Measurements from ENCODE around the gene NEK5.
A peak's percentile ranks its signal among the peaks of the same experiment; 100 is the strongest.
"Not testable (repeated sequence)": the region's sequence is repeated elsewhere in the genome, so short reads cannot be mapped to it uniquely, and the experiment has no call there.

NEK5 gene

GRCh38 chr13:52136763-52137162 lies 7.9 kb upstream of the NEK5 start:
- DNase-seq: no peak

- DNase-seq: no peak
Observed at GRCh38 chr13:52130641-52131040, 1.8 kb upstream of the NEK5 start.

DNA sequence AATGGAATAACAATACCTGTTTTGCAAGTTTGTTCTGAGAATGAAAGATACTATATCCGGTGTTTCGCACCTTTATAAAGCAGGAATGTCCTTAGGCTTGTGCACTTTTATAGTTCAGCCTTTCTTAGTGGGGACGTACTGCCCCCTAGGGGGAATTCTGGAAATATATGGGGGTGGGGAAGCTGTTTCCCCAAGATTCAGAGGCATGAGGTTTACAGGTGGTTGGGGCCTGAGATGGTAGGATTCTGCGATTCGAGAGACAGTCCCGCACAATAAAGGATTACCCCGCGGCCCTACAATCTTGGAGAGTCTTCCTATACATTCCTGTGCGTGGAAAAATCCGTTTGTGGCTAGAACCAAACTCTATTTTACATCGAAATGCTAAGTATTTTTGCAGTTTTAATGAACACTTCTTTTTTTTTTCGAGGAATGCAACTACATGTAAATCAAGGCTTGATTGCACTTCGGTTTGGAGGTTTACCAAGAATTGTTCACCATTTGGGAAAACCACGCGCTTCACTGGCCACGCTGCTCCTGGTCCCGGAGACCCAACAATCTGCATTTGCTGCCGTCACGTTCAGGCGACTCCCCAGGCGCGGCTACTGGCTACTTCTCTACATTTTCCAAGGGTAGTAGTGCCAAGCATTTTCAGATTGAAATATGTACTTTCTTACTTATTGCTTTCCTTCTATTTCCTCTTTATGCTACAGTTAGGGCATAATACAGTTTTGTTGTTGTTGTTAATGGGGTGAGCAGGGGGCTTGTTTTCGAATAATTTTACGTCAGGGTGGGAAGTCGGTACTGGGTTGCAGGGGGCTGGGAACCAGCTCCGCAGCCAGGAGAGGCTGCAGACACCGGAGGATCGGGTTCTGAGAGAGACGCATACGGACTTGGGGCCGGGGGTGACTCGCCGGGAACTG lies 830 bp downstream of the NEK5 start:
- peak; percentile 67 to 71 (median 70) for DNase-seq

DNA sequence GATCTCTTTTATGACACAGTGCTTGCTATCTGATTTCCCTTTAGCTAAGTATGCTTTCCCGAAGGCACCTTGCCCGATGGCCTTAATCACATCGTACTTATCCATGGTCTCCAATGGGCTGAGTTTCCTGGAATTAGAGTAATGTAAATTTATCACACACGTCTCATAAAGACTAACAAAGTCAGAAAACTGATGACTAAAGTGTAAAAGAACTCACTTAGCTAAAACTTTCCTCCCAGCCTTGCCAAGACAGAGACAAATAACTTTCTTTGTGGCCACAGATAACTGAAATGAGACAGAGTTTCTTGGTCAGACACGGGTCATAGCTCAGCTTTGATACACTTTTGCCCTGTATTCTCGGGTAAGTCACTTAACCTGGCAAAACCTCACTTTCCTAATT lies 1.5 kb downstream of the NEK5 start:
- DNase-seq: no peak

GRCh38 chr13:52125547-52125946 lies 3.3 kb downstream of the NEK5 start:
- DNase-seq: no peak

DNA sequence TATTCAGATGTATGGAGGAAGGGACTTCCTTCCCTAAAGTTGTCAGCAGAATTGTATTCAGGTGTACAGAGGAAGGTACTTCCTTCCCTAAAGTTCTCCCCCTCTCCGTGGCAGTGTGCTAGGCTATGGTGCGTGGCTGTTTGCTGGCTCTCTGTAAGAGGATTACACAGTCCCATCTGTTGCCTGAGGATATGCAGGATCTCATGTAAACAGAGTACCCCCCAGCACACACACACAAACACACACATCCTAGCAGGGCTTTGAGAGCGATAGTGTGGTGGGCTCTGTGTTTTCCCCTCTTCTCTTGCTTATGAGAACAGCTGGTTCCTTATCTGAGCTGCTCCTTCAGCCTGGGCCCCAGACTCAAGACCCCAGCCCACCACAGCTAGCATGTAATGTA lies 10.3 kb downstream of the NEK5 start:
- DNase-seq: no peak

DNA sequence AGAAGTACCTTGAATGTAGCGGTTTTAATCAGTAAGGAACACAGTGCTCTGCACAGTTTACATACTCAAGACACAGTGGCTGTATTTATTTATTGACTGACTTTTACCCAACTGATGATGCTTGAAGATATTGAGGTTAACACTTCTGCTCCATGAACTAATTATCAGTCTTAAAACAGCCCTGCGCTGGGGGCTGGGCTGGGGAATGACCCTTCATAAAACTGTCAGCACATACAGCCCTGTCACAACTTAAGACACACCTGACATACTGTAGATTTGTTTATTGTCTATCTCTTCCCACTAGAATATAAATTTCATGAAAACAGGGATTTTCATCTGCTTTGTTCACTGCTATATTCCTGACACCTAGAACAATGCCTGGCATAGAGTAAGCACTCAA lies 10.8 kb downstream of the NEK5 start:
- no peak for DNase-seq

GRCh38 chr13:52112591-52112990 lies 16.3 kb downstream of the NEK5 start:
- no peak for DNase-seq

DNA sequence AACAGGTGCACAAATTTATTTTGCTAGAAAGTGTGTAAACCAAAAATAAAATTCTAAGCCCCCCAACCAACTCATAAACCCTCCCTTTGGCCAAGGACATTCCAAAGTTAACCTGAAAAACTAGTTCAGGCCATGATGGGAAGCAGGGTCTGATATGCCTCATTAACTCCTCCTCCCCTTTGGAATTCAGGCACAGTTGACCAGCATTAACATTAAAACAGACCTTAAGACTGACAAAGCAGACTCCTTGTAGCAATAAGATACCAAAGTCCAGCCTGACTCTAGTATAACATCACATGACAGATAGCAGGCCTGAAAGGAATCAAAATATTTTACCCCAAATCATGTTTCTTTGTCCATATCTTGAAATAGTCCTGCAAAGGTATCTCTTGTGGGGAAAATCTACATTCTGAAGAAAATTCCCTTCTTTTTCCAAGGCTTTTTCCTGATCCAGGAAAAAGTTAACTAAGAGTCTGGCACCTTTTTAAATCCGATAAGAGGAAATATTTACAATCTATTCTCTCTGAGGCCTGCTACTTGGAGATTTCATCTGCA lies 19.7 kb downstream of the NEK5 start:
- DNase-seq: no peak

DNA sequence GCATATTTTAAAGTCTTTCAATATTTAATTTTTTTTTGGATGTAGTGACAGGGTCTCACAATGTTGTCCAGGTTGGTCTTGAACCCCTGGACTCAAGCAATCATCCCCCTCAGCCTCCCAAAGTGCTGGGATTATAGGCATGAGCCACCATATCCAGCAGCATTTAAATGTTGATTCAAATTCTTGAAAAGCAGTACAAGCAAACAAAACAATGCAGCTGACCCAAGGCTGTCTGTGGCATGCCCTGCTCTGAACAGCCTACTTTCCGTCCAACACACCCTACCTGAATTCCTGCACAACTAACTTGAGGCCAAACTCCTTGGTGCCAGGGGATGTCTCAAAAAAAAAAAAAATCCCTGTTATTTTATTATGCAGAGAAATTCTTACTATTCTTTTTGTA lies 23.0 kb downstream of the NEK5 start:
- DNase-seq: no peak

GRCh38 chr13:52104624-52105023 lies 24.2 kb downstream of the NEK5 start:
- peak in 2 of 3 donors; percentile 2 to 9 for DNase-seq

DNA sequence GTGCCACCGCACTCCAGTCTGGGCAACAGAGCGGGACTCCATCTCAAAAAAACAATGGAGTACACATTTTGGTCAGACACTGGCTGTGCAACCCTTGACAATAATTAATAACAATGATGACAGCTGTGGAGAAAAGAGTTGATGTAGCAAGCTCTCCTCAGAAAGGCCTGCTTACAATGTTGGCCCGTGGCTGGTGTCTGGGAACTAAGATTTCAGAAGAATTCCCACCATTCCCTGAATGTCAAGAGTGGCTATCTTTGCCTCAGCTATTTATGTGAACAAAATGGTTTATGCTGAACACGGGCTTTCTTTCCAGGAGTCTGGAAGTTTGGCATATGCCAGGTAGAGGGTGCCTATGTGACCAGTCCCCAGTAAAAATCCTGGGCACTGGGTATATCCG lies 25.5 kb downstream of the NEK5 start:
- DNase-seq: no peak

- not testable (repeated sequence) for DNase-seq
Observed at GRCh38 chr13:52102423-52102822, 26.4 kb downstream of the NEK5 start.

DNA sequence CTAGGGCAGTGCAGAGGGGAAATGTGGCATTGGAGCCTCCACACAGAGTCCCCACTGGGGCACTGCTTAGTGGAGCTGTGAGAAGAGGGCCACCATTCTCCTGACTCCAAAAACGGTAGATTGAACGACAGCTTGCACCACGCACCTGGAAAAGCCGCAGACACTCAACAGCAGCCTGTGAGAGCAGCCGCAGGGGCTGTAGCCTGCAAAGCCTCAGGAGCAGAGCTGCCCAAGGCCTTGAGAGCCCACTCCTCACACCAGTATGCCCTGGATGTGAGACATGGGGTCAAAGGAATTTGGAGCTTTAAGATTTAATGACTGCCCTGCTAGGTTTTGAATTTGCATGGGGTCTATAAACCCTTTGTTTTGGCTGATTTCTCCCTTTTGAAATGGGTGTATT lies 31.7 kb downstream of the NEK5 start:
- DNase-seq: no peak

GRCh38 chr13:52096748-52097147 lies 32.1 kb downstream of the NEK5 start:
- DNase-seq: no peak

DNA sequence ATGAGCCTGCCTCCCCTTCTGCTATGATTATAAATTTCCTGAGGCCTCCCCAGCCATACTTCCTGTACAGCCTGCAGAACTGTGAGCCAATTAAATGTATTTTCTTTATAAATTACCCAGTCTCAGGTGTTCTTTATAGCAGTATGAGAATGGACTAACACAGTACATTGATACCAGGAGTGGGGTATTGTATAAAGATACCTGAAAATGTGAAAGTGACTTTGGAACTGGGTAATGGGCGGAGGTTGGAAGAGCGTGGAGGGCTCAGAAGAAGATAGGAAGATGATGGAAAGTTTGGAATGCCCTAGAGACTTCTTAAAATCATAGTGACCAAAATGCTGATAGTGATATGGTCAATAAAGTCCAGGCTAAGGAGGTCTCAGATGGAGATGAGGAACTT lies 32.8 kb downstream of the NEK5 start:
- DNase-seq: no peak

- DNase-seq: no peak
Observed at GRCh38 chr13:52092087-52092486, 36.8 kb downstream of the NEK5 start.

- no peak for DNase-seq
Observed at GRCh38 chr13:52091473-52091872, 37.4 kb downstream of the NEK5 start.

DNA sequence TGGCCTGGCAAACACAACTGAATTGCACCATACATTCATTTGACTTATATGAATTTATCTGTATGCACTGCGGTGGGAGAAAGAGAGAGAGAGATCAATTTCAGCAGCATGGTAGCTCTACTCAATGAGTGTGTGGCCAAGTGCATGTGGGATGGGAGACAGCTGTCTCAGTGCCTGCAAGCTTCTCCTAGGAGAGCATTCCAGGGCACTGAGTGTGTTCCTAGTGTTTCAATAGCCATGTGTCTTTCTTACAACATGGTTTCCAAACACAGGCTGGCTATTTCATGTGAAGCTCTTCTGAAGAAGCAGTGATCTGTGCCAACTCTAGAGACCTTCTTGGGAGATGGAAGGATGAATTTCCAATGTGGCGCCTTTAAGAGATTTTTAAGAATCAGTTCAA lies 43.5 kb downstream of the NEK5 start:
- no peak for DNase-seq

DNA sequence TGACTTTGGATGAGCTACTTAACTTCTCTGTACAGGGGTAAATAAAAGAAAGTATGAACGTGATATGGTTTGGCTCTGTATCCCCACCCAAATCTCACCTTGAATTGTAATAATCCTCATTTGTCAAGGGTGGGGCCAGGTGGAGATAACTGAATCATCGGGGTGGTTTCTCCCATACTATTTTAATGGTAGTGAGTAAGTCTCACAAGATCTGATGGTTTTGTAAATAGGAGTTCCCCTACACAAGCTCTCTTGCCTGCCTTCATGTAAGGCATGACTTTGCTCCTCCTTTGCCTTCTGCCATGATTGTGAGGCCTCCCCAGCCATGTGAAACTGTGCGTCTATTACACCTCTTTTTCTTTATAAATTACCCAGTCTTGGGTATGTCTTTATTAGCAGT lies 43.9 kb downstream of the NEK5 start:
- DNase-seq: peak in 2 of 3 donors; percentile 7 to 10

DNA sequence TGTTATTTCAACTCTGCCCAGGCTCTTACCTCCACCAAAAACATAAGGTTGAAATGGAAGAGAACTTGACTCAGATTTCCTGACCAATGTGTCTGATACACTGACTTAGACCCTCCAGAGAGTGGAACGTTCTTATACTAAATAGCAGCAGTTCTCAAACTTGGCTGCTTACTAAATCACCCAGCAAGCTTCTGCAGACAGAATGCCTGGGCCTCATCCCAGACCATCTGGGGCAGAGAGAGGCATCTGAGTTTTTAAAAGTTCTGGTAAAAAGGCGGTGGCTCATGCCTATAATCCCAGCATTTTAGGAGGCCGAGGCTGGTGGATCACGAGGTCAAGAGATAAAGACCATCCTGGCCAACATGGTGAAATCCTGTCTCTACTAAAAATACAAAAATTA lies 46.3 kb downstream of the NEK5 start:
- no peak for DNase-seq

DNA sequence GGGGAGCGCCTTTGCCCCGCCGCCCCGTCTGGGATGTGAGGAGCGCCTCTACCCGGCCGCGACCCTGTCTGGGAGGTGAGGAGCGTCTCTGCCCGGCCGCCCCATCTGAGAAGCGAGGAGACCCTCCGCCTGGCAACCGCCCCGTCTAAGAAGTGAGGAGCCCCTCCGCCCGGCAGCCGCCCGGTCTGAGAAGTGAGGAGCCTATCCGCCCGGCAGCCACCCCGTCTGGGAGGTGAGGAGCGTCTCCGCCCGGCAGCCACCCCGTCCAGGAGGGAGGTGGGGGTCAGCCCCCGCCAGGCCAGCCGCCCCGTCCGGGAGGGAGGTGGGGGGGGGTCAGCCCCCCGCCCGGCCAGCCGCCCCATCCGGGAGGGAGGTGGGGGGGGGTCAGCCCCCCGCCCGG lies 49.0 kb downstream of the NEK5 start:
- DNase-seq: not testable (repeated sequence)

- DNase-seq: peak in 2 of 3 donors; percentile 7 to 12
Observed at GRCh38 chr13:52070929-52071523, 57.8 kb downstream of the NEK5 start.

- peak in 1 of 3 donors; percentile 3 for DNase-seq
Observed at GRCh38 chr13:52067237-52067636, 61.6 kb downstream of the NEK5 start.
